ENCODE data around the gene MMP14. TPM values are rescaled to one million over a fixed set of nuclear protein-coding genes. Genes with fewer than 3 reads are reported as not detected.

Gene MMP14
- total and polyA plus RNA-seq, 9 of the 15 experiments (the other 6 are each of a cell fraction or from before 2014, with no cell fraction given): 0.36 to 5.8 (median 1.3) TPM; not detected in 2

DNA sequence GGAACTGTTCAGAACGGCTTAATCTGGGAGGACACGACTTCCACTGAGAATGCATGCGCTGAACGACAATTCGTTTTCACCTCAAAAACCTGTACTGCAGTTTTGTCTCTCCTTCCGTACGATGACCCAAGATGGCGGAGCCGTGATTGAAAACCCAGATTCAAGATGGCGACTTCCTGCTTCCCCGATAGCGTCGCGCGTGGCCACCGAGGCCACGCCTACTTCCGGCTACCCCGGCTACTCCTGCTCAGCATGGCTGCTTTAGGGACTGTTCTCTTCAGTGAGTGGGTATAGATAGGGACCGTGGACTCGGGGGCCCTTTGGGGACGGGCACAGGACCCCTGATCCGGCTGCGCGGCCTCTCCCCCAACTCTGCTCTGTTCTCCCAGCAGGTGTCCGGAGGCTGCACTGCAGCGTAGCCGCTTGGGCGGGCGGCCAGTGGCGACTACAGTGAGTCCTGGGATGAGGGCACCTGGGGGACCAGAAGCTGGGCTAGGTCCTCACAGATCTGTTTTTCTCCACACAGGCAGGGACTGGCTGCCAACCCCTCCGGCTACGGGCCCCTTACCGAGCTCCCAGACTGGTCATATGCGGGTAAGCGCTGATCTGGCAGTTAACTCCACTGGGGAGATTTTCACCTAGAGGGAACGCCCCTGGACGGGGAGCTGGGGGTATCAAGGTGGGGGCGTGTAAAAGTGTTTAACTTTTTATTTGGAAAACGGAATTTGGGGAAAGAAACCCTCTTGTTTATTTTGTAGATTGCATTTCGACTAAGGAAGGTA lies 6.5 kb upstream of the MMP14 start, which contains the start of gene MRPL52 (continued):
- TF ChIP-seq SRSF7 (optimal IDR thresholded peaks at IDR 0.05; ENCODE audit: low read depth, low read length) (no peak), MYBL2 (IDR thresholded peaks at IDR 0.05; ENCODE audit: low read depth) (no peak), MYBL2 (CRISPR knock-in tag; IDR thresholded peaks at IDR 0.05; ENCODE audit: borderline replicate concordance) (no peak), RNF2 (IDR thresholded peaks at IDR 0.05) (no peak), NBN (IDR thresholded peaks at IDR 0.05; ENCODE audit: low read depth) (no peak), CREM (IDR thresholded peaks at IDR 0.05; ENCODE audit: low read depth) (peak; percentile 71), ZC3H11A (IDR thresholded peaks at IDR 0.05; ENCODE audit: low read depth, low read length) (no peak; the same call in 1 of the 2 replicates), ZNF780A (CRISPR knock-in tag; IDR thresholded peaks at IDR 0.05) (no peak), TEAD2 (tag; IDR thresholded peaks at IDR 0.05) (no peak), NR2C1 (IDR thresholded peaks at IDR 0.05) (peak; percentile 76), NR2C1 (tag; IDR thresholded peaks at IDR 0.05) (peak; percentile 69), FOXJ3 (CRISPR knock-in tag; IDR thresholded peaks at IDR 0.05) (no peak), SIN3B (IDR thresholded peaks at IDR 0.05; ENCODE audit: low read depth) (peak; percentile 87), E2F8 (IDR thresholded peaks at IDR 0.05; ENCODE audit: low read depth, partially characterized antibody) (peak; percentile 51), ZNF3 (CRISPR knock-in tag; IDR thresholded peaks at IDR 0.05) (no peak), SMARCC2 (IDR thresholded peaks at IDR 0.05; ENCODE audit: low read depth) (peak; percentile 37), CTCF (IDR thresholded peaks at IDR 0.05 in 2 of 3, conservative IDR thresholded peaks at IDR 0.05 in 1 of 3; ENCODE audit: insufficient read depth in 2 of 3, low read depth in 1 of 3, low read length in 3 of 3) (peak in 1 of 3 experiments; percentile 2; a peak in 2 of 6 replicates), PURB (CRISPR knock-in tag; IDR thresholded peaks at IDR 0.05; ENCODE audit: low read depth) (no peak), ATF1 (CRISPR knock-in tag; IDR thresholded peaks at IDR 0.05) (no peak), ATF1 (tag; IDR thresholded peaks at IDR 0.05) (peak; percentile 76)
- TF ChIP-seq, protein P1, sequence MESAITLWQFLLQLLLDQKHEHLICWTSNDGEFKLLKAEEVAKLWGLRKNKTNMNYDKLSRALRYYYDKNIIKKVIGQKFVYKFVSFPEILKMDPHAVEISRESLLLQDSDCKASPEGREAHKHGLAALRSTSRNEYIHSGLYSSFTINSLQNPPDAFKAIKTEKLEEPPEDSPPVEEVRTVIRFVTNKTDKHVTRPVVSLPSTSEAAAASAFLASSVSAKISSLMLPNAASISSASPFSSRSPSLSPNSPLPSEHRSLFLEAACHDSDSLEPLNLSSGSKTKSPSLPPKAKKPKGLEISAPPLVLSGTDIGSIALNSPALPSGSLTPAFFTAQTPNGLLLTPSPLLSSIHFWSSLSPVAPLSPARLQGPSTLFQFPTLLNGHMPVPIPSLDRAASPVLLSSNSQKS (CRISPR knock-in tag; IDR thresholded peaks at IDR 0.05): no peak
- TF ChIP-seq, protein P2, sequence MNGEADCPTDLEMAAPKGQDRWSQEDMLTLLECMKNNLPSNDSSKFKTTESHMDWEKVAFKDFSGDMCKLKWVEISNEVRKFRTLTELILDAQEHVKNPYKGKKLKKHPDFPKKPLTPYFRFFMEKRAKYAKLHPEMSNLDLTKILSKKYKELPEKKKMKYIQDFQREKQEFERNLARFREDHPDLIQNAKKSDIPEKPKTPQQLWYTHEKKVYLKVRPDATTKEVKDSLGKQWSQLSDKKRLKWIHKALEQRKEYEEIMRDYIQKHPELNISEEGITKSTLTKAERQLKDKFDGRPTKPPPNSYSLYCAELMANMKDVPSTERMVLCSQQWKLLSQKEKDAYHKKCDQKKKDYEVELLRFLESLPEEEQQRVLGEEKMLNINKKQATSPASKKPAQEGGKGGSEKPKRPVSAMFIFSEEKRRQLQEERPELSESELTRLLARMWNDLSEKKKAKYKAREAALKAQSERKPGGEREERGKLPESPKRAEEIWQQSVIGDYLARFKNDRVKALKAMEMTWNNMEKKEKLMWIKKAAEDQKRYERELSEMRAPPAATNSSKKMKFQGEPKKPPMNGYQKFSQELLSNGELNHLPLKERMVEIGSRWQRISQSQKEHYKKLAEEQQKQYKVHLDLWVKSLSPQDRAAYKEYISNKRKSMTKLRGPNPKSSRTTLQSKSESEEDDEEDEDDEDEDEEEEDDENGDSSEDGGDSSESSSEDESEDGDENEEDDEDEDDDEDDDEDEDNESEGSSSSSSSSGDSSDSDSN (IDR thresholded peaks at IDR 0.05; ENCODE audit: borderline replicate concordance in 1 of 2, low read depth in 2 of 2, low read length in 2 of 2): no peak

Measured in K562 (cell line).